A549 treated with AZD9567 at 1 μM for 4 hours (cell line): ENCODE measurements around the gene ACAP1. TPM values are rescaled to one million over a fixed set of nuclear protein-coding genes. Genes with fewer than 3 reads are reported as not detected.

ENCODE experiments used
- total RNA-seq: library from RNA; stranded (reverse); fragments of 200-300 nt; extraction: Qiagen RNA extraction; gene quantifications from 5 replicates; pipeline ENCODE4 v1.2.3, GENCODE V29; 2022; ENCODE audit not compliant: insufficient read depth

The ACAP1 gene, protein sequence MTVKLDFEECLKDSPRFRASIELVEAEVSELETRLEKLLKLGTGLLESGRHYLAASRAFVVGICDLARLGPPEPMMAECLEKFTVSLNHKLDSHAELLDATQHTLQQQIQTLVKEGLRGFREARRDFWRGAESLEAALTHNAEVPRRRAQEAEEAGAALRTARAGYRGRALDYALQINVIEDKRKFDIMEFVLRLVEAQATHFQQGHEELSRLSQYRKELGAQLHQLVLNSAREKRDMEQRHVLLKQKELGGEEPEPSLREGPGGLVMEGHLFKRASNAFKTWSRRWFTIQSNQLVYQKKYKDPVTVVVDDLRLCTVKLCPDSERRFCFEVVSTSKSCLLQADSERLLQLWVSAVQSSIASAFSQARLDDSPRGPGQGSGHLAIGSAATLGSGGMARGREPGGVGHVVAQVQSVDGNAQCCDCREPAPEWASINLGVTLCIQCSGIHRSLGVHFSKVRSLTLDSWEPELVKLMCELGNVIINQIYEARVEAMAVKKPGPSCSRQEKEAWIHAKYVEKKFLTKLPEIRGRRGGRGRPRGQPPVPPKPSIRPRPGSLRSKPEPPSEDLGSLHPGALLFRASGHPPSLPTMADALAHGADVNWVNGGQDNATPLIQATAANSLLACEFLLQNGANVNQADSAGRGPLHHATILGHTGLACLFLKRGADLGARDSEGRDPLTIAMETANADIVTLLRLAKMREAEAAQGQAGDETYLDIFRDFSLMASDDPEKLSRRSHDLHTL
- 2.1 to 5.5 TPM (median 3.9 TPM) in 4 of 5 replicates, not detected in the other for total RNA-seq

DNA sequence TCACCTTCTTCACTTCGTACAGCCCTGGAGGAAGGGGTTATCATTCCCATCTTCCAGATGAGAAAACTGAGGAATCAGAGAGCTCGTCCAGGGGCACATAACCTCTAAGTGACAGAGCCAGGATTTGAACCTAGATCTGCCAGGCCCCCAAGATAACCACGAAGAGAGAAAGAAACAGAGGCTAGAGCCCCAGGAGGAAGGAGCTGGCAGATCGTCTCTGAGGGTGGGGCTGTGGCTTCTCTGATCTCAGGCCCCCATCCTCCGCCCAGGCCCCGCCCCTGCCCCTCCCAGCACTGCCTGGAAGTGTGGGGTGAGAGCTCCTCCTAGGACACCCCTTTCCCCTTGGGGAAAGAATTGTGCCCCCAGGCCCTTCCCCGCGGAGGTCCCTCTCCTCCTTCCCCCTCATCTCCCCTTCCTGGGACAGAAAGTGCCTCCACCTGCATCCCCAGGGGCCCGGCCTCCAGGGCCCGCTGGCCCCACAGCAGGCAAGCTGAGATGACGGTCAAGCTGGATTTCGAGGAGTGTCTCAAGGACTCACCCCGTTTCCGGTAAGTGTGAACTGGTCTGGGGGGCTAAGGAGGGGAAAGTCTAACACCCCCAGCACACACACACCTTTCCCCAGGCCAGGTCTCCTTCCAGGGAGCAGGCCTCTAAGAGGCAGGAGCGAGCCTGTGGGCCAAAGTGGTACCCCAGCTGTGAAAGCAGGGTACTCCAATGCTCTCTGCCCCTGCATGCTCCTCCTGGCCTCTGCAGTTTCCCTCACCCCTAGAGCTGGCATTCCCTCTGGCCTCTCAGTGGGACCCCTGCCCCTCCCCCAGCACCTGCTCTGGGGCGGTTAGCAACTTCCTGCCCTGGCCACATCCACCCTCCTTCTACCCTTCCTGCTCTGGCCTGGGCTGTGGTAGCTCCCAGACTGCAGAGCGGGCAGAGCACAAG is at the start of gene ACAP1:
Gene ACAP1, plus strand, starts transcription at position 290 of the 936 bp plus-strand sequence. Its CDS starts 206 bp downstream, at position 496.

DNA sequence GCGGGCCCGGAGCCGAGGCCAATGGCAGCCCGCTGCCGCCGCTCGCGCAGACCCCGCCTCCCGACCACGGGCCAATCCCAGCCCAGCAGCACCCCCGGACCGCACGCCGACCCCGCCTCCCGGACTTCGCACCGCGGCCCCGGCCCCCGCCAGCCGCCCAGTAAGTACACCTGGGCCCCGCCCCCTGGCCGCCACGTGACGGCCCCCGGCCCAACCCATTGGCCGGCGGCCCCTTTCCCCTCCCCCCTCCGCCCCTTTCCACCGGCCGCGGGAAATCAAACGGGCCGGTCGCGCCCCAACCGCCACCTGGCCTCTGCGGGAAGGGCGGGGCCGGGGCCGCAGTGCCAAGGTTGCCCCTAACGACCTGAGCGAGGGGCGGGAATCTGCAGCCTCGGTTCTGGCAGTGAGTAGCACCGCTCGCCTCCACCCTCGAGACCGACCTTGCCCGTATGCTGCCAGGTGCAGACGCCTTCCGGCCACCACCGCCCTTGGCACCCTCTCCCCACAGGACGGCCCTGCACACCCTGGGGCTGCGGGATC is 41.6 kb upstream of the ACAP1 start, which contains the start of gene YBX2:
Gene YBX2, minus strand, starts transcription at position 26 of the 540 bp plus-strand sequence. CDS start 139 bp downstream, outside the sequence.

DNA sequence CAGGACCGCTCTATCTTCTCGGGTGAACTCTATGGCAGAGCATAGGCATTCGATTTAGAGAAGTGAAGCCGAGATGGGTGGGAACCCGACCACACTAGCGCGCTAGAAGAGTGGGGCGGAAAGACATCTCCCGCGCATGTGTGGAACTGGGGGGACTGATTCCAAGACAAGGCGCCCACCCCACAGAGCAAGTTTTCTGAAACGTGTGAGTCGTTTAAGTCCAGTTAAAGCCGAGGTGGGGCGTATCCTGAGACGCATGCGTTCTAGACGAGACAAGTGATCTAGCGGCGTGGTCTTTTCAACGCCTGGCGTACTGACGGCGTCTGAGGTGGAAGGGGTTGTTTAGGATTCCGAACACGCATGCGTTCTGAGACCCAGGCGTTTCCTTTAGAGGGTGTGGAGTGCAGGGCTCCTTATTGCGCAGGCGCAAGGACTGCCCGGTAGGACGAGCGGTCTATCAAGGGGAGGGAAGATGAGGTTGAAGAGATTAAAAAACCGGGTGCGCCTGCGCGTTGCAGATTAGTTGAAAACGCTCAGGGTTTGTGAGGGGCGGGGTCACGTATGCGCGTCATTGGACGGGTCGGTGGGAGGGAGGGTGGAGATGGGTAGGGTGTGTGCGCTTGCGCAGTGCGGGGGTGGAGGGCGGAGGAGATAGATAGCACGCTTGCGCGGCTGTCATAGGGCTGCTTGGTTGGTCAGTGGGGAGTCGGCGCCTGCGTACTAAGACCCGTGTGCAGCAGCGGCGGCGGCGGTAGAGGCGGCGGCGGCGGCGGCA is 29.2 kb upstream of the ACAP1 start, which contains the start of gene EIF5A:
Gene EIF5A, plus strand, starts transcription at position 718 of the 775 bp plus-strand sequence. CDS start 2,008 bp downstream, outside the sequence.

DNA sequence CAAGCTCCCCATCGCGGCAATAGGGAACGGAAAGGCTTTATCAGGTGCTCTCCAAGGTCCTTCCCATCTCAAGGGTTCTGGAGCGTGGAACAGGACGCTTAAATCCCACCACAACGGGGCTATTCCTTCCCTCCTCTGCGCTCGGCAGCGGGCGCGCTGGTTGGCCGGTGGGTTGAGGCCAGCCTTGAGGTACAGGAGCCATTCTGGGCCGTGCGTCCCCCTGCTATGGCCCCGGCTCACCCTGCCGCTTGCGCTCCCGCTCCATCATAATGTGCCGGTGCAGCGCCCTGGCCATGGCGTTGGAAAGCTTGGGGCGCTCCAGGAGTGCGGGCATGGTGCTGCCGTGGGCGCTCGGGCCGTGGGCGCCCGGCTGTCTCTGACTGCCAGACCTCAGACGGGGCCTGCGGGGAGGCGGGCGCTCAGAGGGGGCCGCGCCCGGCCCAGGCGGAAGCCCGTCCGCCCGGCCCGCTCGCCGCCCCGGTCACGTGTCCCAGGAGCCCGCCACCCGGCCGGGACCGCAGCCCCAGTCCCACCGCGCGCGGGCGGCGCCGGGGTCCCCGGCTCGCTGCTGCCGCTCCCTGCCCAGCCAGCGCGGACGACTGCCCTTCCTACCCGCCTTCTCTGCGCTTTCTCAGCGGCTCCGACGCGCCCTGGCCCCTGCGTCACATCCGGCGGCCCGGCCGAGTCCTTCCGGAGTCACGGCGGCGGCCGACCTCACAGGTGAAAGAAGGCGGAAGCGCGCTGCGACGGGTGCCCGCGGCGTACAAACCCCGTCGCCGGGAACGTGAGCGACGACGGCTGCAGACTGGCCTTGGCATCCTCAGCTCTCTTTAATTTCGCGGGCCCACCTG is 21.4 kb upstream of the ACAP1 start, which contains the start of gene GPS2:
Gene GPS2, minus strand, starts transcription at position 642 of the 851 bp plus-strand sequence. Its CDS starts 308 bp downstream, at position 334.

DNA sequence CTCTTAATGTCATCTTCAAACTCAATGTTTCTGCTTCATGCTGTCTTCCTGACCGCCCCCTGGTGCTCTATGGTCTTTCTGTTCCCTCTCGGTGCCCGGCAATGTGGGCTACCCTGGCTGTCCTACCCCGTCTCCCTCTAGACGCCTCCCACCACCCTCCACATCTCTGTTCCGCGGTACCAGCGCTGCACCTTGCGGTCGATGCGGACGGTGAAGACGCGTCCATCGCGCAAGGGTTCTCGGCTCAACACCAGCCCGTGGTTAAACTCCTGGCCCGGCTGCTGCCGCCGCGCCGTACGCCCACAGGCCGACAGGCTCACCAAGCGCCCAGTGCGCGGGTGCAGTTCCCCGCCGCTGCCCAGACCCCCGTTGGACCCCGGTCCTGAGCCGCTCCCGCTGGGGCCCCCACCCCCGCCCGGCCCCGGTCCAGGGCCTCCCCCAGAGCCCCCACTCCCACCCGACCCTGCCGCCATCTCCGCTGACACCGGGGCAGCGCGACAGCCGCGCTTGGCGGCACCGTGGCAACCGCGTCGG is 7.4 kb upstream of the ACAP1 start, which contains the start of gene NEURL4:
Gene NEURL4, minus strand, starts transcription at position 496 of the 534 bp plus-strand sequence. Its CDS starts 23 bp downstream, at position 473.

DNA sequence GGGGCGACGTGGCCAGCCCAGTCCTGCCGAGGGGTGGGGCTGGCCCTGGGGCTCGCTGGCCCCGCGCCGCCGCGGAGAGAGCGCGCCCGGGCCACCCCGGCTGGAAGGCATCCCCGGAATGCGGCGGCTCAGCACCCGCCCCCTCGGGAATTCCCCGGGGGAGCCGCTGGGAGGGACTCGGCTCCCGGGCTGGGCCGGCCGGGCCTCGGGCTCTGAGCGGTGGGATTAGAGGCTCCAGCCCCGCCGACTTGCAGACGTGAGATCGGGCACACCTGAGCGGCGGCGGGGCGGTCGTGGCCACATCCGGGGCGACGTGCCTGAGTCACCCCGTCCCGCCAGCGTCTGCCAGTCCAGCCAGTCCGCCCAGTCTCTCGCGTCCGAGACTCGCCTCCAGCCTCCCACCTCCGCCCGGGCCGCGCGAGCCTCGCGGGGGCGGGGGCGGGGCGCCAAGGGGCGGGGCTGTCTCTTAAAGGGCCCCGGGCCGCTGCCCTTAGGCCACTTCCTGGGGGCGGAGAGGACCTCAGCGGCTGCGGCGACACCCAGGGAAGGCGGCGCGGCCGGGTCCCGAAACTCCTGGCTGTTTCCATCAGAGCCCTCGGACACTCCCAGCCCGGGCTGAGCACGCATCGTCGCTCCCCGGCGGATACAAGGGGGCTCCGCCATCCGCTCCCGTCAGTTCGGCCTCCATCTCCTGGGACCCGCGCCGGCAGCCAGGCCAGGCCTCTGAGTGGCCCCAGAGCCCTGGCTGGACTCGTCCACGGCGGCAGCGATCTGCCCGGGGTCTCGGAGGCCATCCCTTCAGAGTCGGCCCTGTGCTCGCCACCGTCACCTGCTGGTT is 15.6 kb downstream of the ACAP1 start, which contains the start of gene KCTD11:
Gene KCTD11, plus strand, starts transcription at position 498 of the 838 bp plus-strand sequence.

DNA sequence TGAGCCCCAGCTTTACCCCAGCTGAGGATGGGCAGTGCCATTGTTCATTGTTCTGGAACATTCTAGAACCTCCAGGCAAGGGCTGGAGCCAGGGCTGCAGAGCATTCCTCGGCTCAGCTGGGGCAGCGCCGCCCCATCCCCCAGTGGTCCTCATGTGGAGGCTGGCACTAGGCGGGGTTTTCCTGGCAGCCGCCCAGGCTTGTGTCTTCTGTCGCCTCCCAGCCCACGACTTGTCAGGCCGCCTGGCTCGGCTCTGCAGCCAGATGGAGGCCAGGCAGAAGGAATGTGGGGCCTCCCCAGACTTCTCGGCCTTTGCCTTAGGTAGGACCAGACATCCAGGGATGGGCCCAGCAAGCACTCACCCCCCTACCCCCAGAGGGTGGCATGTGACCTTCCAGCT is 18.7 kb downstream of the ACAP1 start, which contains the start of gene TMEM95:
Gene TMEM95, plus strand, starts transcription at position 104 of the 400 bp plus-strand sequence. Its CDS starts 49 bp downstream, at position 153.

DNA sequence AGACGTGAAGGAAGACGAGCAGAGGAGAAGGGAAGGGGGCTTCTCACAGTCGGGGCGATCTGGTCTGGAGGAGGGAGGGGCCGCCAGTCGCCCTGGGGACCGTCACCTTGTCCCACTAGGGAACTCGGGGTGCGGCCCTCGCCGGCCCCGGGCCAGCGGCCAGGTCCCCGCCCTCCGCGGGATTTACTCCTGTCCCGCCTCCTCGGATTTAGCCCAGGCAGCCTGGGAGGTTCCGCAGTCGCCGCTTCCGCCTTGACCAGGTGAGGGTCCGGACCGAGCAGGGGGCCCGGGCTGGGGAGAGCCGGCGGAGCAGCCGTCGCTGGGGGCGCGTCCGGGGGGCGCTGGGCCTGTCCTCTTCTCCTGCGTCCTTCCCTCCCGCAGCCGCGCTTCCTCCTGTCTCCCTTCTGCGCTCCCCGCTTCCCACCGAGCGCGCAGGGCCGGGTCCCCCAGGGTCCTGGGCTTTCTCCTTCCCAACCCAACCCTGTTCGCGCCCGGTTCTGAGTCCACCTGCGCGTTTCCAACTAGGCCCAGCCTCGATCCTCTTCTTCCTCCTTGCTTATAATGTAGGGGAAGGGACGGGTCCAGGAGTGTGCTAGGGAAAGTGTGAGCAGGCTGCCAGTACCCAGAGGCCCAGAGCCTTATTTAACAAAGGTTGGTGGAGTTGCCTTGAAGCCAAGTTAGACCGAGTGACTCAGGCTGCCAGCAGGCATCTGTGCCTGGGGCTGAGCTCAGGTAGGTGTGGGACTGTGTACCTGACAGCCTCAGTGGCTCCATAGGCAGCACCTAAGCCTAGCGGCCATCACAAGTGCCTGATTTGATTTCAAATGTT is 44.7 kb downstream of the ACAP1 start, which contains the start of gene TNK1:
Gene TNK1, plus strand, starts transcription at position 235 of the 829 bp plus-strand sequence. CDS start 1,838 bp downstream, outside the sequence.

DNA sequence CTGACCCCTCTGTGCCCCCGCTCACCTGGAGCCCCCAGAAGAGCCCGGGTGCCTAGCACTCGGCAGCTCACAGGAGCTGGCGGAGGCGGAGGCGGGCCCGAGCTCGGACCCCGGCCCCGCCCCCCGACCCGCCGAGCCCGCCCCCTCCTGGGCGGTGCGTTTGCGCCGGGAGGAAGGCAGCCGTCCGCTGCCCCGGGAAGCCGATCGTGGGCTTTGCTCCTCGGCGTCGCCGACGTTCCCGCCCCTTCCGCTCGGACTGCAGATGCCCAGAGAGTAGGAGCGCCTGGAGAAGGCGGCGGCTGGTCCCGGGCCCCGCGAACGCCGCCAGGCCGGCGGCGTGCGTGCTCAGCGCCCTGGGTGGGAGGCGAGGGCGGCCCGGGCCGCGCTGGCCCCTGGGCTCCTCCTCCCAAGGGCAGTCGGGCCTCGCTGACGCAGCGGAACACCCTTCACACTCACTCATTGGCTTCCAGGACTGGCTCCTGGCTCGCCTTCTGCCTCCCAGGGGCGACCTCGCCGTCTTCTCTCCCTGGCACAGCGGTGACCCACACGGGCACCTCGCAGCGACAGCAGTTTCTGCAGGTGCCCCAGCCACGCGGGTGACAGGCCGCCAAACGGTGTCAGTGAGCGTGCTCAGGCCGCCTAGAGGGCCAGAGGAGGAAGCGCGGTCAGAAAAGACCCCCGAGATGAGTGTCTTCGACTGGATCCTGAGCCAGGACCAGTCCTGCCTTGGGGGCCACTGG is 58.3 kb downstream of the ACAP1 start, which contains the start of gene PLSCR3:
Gene PLSCR3, minus strand, starts transcription at position 74 of the 740 bp plus-strand sequence. CDS start 415 bp downstream, outside the sequence.

Other genes starting within 250 kb of the ACAP1 start
- 1.5 TPM in 1 of 5 replicates, not detected in the others for gene ASGR2, start 221.7 kb upstream of the ACAP1 start, total RNA-seq
- gene ASGR1, start 157.2 kb upstream of the ACAP1 start, total RNA-seq = 0.70 to 1.2 TPM (median 0.90 TPM) in 4 of 5 replicates, not detected in the other
- 5.9 to 6.9 TPM (median 6.2 TPM) in 5 replicates for gene DLG4, start 116.7 kb upstream of the ACAP1 start, total RNA-seq
- 264 to 485 TPM (median 439 TPM) in 5 replicates for gene ACADVL, start 116.6 kb upstream of the ACAP1 start, total RNA-seq
- gene DVL2, start 102.0 kb upstream of the ACAP1 start, total RNA-seq = 29.2 to 43.3 TPM (median 42.3 TPM) in 5 replicates
- 67.2 to 91.5 TPM (median 83.0 TPM) in 5 replicates for gene PHF23, start 97.1 kb upstream of the ACAP1 start, total RNA-seq
- 638 to 734 TPM (median 663 TPM) in 5 replicates for gene GABARAP, start 94.1 kb upstream of the ACAP1 start, total RNA-seq
- gene CTDNEP1, start 84.8 kb upstream of the ACAP1 start, total RNA-seq = 202 to 277 TPM (median 222 TPM) in 5 replicates
- gene ELP5, start 84.3 kb upstream of the ACAP1 start, total RNA-seq = 115 to 144 TPM (median 128 TPM) in 5 replicates
- gene CLDN7, start 74.1 kb upstream of the ACAP1 start, total RNA-seq = 1.4 to 1.8 TPM (median 1.6 TPM) in 4 of 5 replicates, not detected in the other
- gene SLC2A4, start 54.8 kb upstream of the ACAP1 start, total RNA-seq = 0.28 to 0.45 TPM (median 0.37 TPM) in 4 of 5 replicates, not detected in the other
- gene YBX2, start 41.9 kb upstream of the ACAP1 start, total RNA-seq = 0.46 to 0.72 TPM (median 0.60 TPM) in 4 of 5 replicates, not detected in the other
- 1,570 to 1,809 TPM (median 1,672 TPM) in 5 replicates for gene EIF5A, start 28.9 kb upstream of the ACAP1 start, total RNA-seq
- gene GPS2, start 21.2 kb upstream of the ACAP1 start, total RNA-seq = 91.5 to 113 TPM (median 108 TPM) in 5 replicates
- 30.5 to 37.6 TPM (median 36.4 TPM) in 5 replicates for gene NEURL4, start 7.2 kb upstream of the ACAP1 start, total RNA-seq
- 10.3 to 15.0 TPM (median 13.0 TPM) in 5 replicates for gene KCTD11, start 15.6 kb downstream of the ACAP1 start, total RNA-seq
- not detected in 5 replicates for gene TMEM95, start 18.6 kb downstream of the ACAP1 start, total RNA-seq
- gene TNK1, start 44.6 kb downstream of the ACAP1 start, total RNA-seq = 1.4 to 1.7 TPM (median 1.6 TPM) in 5 replicates
- 36.1 to 44.4 TPM (median 40.5 TPM) in 5 replicates for gene PLSCR3, start 58.0 kb downstream of the ACAP1 start, total RNA-seq
- 181 to 231 TPM (median 208 TPM) in 5 replicates for gene TMEM256, start 67.6 kb downstream of the ACAP1 start, total RNA-seq
- gene NLGN2, start 71.3 kb downstream of the ACAP1 start, total RNA-seq = 12.4 to 20.9 TPM (median 18.3 TPM) in 5 replicates
- gene SPEM1, start 83.8 kb downstream of the ACAP1 start, total RNA-seq = 0.08 TPM in 2 of 5 replicates, not detected in the others
- gene SPEM2, start 89.1 kb downstream of the ACAP1 start, total RNA-seq = 0.05 to 0.07 TPM (median 0.05 TPM) in 3 of 5 replicates, not detected in the others
- 0.02 to 0.06 TPM (median 0.02 TPM) in 3 of 5 replicates, not detected in the others for gene SPEM3, start 92.3 kb downstream of the ACAP1 start, total RNA-seq
- gene TMEM102, start 98.9 kb downstream of the ACAP1 start, total RNA-seq = 7.5 to 12.0 TPM (median 11.6 TPM) in 5 replicates
- gene FGF11, start 103.0 kb downstream of the ACAP1 start, total RNA-seq = 0.67 to 1.3 TPM (median 0.74 TPM) in 4 of 5 replicates, not detected in the other
- 5.7 to 17.4 TPM (median 8.1 TPM) in 5 replicates for gene CHRNB1, start 108.5 kb downstream of the ACAP1 start, total RNA-seq
- gene ZBTB4, start 143.1 kb downstream of the ACAP1 start, total RNA-seq = 17.6 to 21.8 TPM (median 20.5 TPM) in 5 replicates
- gene SLC35G6, start 144.9 kb downstream of the ACAP1 start, total RNA-seq = not detected in 5 replicates
- 74.1 to 103 TPM (median 95.9 TPM) in 5 replicates for gene POLR2A, start 147.8 kb downstream of the ACAP1 start, total RNA-seq
- gene TNFSF12, start 212.5 kb downstream of the ACAP1 start, total RNA-seq = 7.1 to 11.8 TPM (median 9.9 TPM) in 5 replicates
- 0.40 to 0.92 TPM (median 0.66 TPM) in 4 of 5 replicates, not detected in the other for gene TNFSF13, start 222.2 kb downstream of the ACAP1 start, total RNA-seq
- 70.1 to 96.6 TPM (median 91.7 TPM) in 5 replicates for gene SENP3, start 225.4 kb downstream of the ACAP1 start, total RNA-seq
- gene CD68, start 243.1 kb downstream of the ACAP1 start, total RNA-seq = 23.5 to 28.8 TPM (median 28.1 TPM) in 5 replicates
- gene MPDU1, start 247.3 kb downstream of the ACAP1 start, total RNA-seq = 112 to 167 TPM (median 117 TPM) in 5 replicates